Endothelial cell of umbilical vein (primary cell): ENCODE results near the gene BRWD1. TPM values are rescaled to one million over a fixed set of nuclear protein-coding genes. Genes with fewer than 3 reads are reported as not detected.

Experiments
- BruUV-seq: library from RNA; stranded (reverse); fragments of 400-500 nt; replicated peaks from 2 replicates; lab custom pipeline; 2021; lab: Mats Ljungman, UMichigan
- CTCF ChIA-PET: fragments of 300-600, 350-600 bp; sonication (Branson Sonifier 250); formaldehyde crosslinking; loops from one replicate; lab custom pipeline; 2021; ENCODE audit warnings: antibody characterized with exemption, inconsistent platforms; lab: Charles Lee
- POLR2A ChIA-PET: fragments of 300-600, 350-600 bp; sonication (Branson Sonifier 250); formaldehyde crosslinking; loops from one replicate; lab custom pipeline; 2021; ENCODE audit warnings: antibody characterized with exemption, inconsistent platforms; lab: Charles Lee
- DNase-seq: peaks from one replicate; pipeline ENCODE4 v3.0.0-alpha.2; 2011; ENCODE audit warnings: low read depth, low spot score
- FAIRE-seq: peaks from 2 replicates; lab custom pipeline; 2011; peaks lifted over from hg19 to GRCh38; lab: Jason Lieb, UNC
- H2AFZ ChIP-seq: 2 replicates; pipeline ENCODE4 v1.6.0; 2012; ENCODE audit warnings: low read depth, low read length, control low read depth, inconsistent platforms
- H3K27ac ChIP-seq: 2 replicates; pipeline ENCODE4 v1.5.1; 2011; ENCODE audit warnings: low read depth, mild to moderate bottlenecking, control low read depth, low read length, moderate library complexity; ENCODE audit not compliant: insufficient read depth
- H3K27me3 ChIP-seq, 2 experiments: 2 replicates each; pipeline versions ENCODE4 v1.6.0 to v1.6.1; 2011; ENCODE audit warnings: low read length in 2 of 2, mixed read lengths in 1 of 2; ENCODE audit not compliant: control insufficient read depth in 2 of 2, insufficient read depth in 2 of 2
- H3K36me3 ChIP-seq, 2 experiments: 2 replicates in 1 of 2; 3 replicates in 1 of 2; pipeline ENCODE4 v1.5.1; 2011; ENCODE audit warnings: low read length in 2 of 2, mild to moderate bottlenecking in 1 of 2, moderate library complexity in 1 of 2; ENCODE audit not compliant: control insufficient read depth in 2 of 2, insufficient read depth in 2 of 2; ENCODE audit errors: extremely low read depth in 1 of 2
- H3K4me1 ChIP-seq: 3 replicates; pipeline ENCODE4 v1.5.1; 2011; ENCODE audit warnings: mild to moderate bottlenecking, low read length; ENCODE audit not compliant: control insufficient read depth, insufficient read depth; ENCODE audit errors: extremely low read depth
- H3K4me2 ChIP-seq: 2 replicates; pipeline ENCODE4 v1.6.1; 2011; ENCODE audit warnings: low read length, control low read depth, mixed read lengths; ENCODE audit not compliant: insufficient read depth
- H3K4me3 ChIP-seq, 3 experiments: fragments of 200-600 bp in 1 of 3; sonication (generic), shearing (Covaris generic) in 1 of 3; replicated peaks in 1 of 3; 2 replicates each; pipeline ENCODE4 v1.5.1; 2011 to 2016; ENCODE audit warnings: control low read depth in 3 of 3, low read length in 3 of 3, mild to moderate bottlenecking in 2 of 3, inconsistent platforms in 1 of 3, low read depth in 1 of 3, moderate library complexity in 1 of 3; ENCODE audit not compliant: insufficient read depth in 1 of 3
- H3K79me2 ChIP-seq: 2 replicates; pipeline ENCODE4 v1.6.0; 2012; ENCODE audit warnings: low read length, inconsistent platforms; ENCODE audit not compliant: control insufficient read depth, insufficient read depth
- H3K9ac ChIP-seq: replicated peaks from 2 replicates; pipeline ENCODE3; 2011; ENCODE audit warnings: low read length, control low read depth; ENCODE audit not compliant: insufficient read depth; ENCODE audit errors: extremely low read depth
- H3K9me1 ChIP-seq: replicated peaks from 3 replicates; pipeline ENCODE4 v1.6.0; 2011; ENCODE audit warnings: mild to moderate bottlenecking, low read length; ENCODE audit not compliant: control insufficient read depth, insufficient read depth; ENCODE audit errors: extremely low read depth
- H3K9me3 ChIP-seq: replicated peaks from 2 replicates; pipeline ENCODE4 v1.5.1; 2012; ENCODE audit warnings: low read length, inconsistent platforms; ENCODE audit not compliant: control insufficient read depth, insufficient read depth
- H4K20me1 ChIP-seq: replicated peaks from 2 replicates; pipeline ENCODE3; 2011; ENCODE audit warnings: mild to moderate bottlenecking, low read length; ENCODE audit not compliant: control insufficient read depth, insufficient read depth; ENCODE audit errors: extremely low read depth
- EZH2 ChIP-seq: IDR thresholded peaks from 2 replicates; pipeline ENCODE4 v1.6.1; 2012; ENCODE audit warnings: borderline replicate concordance, low read depth, mild to moderate bottlenecking, moderate library complexity, low read length, inconsistent platforms; ENCODE audit not compliant: severe bottlenecking
- FOS ChIP-seq: IDR thresholded peaks from 2 replicates; pipeline ENCODE4 v1.6.1; 2011; ENCODE audit warnings: mild to moderate bottlenecking, low read length, moderate library complexity, borderline replicate concordance; ENCODE audit not compliant: insufficient read depth
- GATA2 ChIP-seq: IDR thresholded peaks from 2 replicates; pipeline ENCODE4 v1.7.0; 2011; ENCODE audit warnings: low read depth, mild to moderate bottlenecking, moderate library complexity, mixed read lengths, low read length; ENCODE audit not compliant: insufficient read length, insufficient read depth
- JUN ChIP-seq: IDR thresholded peaks from 2 replicates; pipeline ENCODE4 v1.6.1; 2011; ENCODE audit warnings: borderline replicate concordance, low read depth; ENCODE audit not compliant: insufficient read length, insufficient read depth
- MYC ChIP-seq: IDR thresholded peaks from one replicate; pipeline ENCODE4 v1.6.1; 2011; ENCODE audit warnings: mild to moderate bottlenecking, low read depth, low read length
- POLR2A ChIP-seq: IDR thresholded peaks from 2 replicates; pipeline ENCODE4 v1.6.1; 2012; ENCODE audit warnings: low read depth, mild to moderate bottlenecking, control low read depth, low read length
- POLR2AphosphoS5 ChIP-seq: IDR thresholded peaks from 2 replicates; pipeline ENCODE4 v1.6.1; 2012; ENCODE audit warnings: low read depth, mild to moderate bottlenecking, control low read depth, low read length, moderate library complexity; ENCODE audit not compliant: insufficient read depth
- dilution Hi-C: fragments of 300-500 bp; cut with MboI; formaldehyde crosslinking; loops from one replicate; pipeline ENCODE4 v1.15.0; 2019; ENCODE audit warnings: low sequenced_read_pairs; ENCODE audit not compliant: extremely low pct_ligation_motif_present
- intact Hi-C: fragments of 100-400 bp; cut with micrococcal nuclease; formaldehyde crosslinking; loops from one replicate; pipeline ENCODE4 v1.10.0; 2022
- polyA plus RNA-seq, 4 experiments: library from polyadenylated mRNA; depleted of rRNA in 3 of 4; stranded (reverse) in 3 of 4; unstranded in 1 of 4; fragments of >200 nt; gene quantifications; 2 replicates each; pipeline versions ENCODE4 v1.2.1 to v1.2.3, GENCODE V29; 2011 to 2012; ENCODE audit warnings: missing spikeins in 1 of 4
- total RNA-seq: library from RNA; stranded (reverse); gene quantifications from 2 replicates; pipeline ENCODE4 v1.2.3, GENCODE V29; 2021
- TF ChIP-seq, protein P1 (sequence below): IDR thresholded peaks from 2 replicates; pipeline ENCODE4 v1.6.1; 2011; ENCODE audit not compliant: insufficient read depth, insufficient read length
- TF ChIP-seq, protein P2 (sequence below), 2 donors: IDR thresholded peaks; 1 replicate in 1 of 2; 2 replicates in 1 of 2; pipeline ENCODE4 v1.5.1; 2011; ENCODE audit warnings: low read length in 2 of 2, mild to moderate bottlenecking in 2 of 2, moderate library complexity in 2 of 2, control low read depth in 1 of 2, inconsistent platforms in 1 of 2, low read depth in 1 of 2; ENCODE audit not compliant: insufficient read depth in 1 of 2; ENCODE audit errors: extremely low read depth in 1 of 2

The BRWD1 gene
- total and polyA plus RNA-seq, 2 donors (not counting 3 experiments of a cell fraction or from before 2014, with no cell fraction given) = 6.1 to 33.2 TPM

DNA sequence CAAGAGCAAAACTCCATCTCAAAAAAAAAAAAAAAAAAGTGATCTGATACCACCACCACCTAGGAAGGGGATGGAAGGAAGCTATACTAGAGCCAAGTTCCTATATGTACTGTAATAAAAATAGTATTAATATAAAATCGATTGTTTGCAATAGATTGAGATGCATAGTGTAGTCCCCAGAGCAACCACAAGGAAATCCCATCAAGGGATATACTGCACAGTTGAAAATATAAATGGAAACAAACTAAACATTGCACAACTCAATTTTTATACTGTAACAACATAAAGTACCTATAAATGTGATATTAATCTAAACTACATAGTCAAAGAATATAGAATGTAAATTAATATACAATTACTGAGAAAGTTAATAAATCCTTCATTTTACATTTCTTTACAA, 109.3 kb downstream of the BRWD1 start:
- H3K79me2 ChIP-seq = no peaks in the 10 kb centered on the region
- BruUV-seq = no TSS peak
- no peaks in the 10 kb centered on the region for H3K9me1 ChIP-seq
- no peaks in the 10 kb centered on the region for H4K20me1 ChIP-seq
- DNase-seq = no peak
- H2AFZ ChIP-seq = no peak overlapping the region
- peaks cover 2 to 13% of the 10 kb centered on the region in 2 experiments for H3K36me3 ChIP-seq
- no peak overlapping the region for H3K27ac ChIP-seq
- H3K9ac ChIP-seq = no peak overlapping the region
- intact Hi-C loops = no loop called here
- CTCF ChIA-PET = interaction anchor here (0.6 kb wide), 1 partner anchor 49 kb away, joined by 3 read pairs; no protein-coding TSS in a partner anchor
- dilution Hi-C loops = no loop called here
- H3K4me1 ChIP-seq = no peaks in the 10 kb centered on the region
- H3K27me3 ChIP-seq = no peaks in the 10 kb centered on the region
- no peak overlapping the region for H3K4me2 ChIP-seq
- POLR2A ChIA-PET = no interaction called here
- FAIRE-seq = no peak
- H3K4me3 ChIP-seq = no peak overlapping the region
- TF ChIP-seq, protein P1, sequence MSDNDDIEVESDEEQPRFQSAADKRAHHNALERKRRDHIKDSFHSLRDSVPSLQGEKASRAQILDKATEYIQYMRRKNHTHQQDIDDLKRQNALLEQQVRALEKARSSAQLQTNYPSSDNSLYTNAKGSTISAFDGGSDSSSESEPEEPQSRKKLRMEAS = no peak
- no peak for TF ChIP-seq GATA2
- TF ChIP-seq, protein P2, sequence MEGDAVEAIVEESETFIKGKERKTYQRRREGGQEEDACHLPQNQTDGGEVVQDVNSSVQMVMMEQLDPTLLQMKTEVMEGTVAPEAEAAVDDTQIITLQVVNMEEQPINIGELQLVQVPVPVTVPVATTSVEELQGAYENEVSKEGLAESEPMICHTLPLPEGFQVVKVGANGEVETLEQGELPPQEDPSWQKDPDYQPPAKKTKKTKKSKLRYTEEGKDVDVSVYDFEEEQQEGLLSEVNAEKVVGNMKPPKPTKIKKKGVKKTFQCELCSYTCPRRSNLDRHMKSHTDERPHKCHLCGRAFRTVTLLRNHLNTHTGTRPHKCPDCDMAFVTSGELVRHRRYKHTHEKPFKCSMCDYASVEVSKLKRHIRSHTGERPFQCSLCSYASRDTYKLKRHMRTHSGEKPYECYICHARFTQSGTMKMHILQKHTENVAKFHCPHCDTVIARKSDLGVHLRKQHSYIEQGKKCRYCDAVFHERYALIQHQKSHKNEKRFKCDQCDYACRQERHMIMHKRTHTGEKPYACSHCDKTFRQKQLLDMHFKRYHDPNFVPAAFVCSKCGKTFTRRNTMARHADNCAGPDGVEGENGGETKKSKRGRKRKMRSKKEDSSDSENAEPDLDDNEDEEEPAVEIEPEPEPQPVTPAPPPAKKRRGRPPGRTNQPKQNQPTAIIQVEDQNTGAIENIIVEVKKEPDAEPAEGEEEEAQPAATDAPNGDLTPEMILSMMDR (IDR thresholded peaks at IDR 0.05; ENCODE audit: extremely low read depth in 1 of 2, insufficient read depth in 1 of 2, low read depth in 1 of 2, low read length in 2 of 2) = no peak
- no peak for TF ChIP-seq MYC
- TF ChIP-seq POLR2AphosphoS5 = no peak
- TF ChIP-seq JUN = no peak
- TF ChIP-seq POLR2A = no peak
- TF ChIP-seq EZH2 = no peak
- TF ChIP-seq FOS = no peak
- H3K9me3 ChIP-seq = no peaks in the 10 kb centered on the region
